D341Med (cell line): ENCODE results near the gene P2RX7.
"Not testable (repeated sequence)": the region's sequence is repeated elsewhere in the genome, so short reads cannot be mapped to it uniquely, and the experiment has no call there.

ENCODE experiments used
- DNase-seq: peaks from one replicate; pipeline ENCODE4 v3.0.0; 2012; ENCODE audit warnings: low spot score

The P2RX7 gene

GRCh38 chr12:121170611-121171260 is 38.1 kb downstream of the P2RX7 start:
- DNase-seq = no peak

- no peak for DNase-seq
These were observed 39.5 kb downstream of the P2RX7 start for GRCh38 chr12:121172145-121172544.

DNA sequence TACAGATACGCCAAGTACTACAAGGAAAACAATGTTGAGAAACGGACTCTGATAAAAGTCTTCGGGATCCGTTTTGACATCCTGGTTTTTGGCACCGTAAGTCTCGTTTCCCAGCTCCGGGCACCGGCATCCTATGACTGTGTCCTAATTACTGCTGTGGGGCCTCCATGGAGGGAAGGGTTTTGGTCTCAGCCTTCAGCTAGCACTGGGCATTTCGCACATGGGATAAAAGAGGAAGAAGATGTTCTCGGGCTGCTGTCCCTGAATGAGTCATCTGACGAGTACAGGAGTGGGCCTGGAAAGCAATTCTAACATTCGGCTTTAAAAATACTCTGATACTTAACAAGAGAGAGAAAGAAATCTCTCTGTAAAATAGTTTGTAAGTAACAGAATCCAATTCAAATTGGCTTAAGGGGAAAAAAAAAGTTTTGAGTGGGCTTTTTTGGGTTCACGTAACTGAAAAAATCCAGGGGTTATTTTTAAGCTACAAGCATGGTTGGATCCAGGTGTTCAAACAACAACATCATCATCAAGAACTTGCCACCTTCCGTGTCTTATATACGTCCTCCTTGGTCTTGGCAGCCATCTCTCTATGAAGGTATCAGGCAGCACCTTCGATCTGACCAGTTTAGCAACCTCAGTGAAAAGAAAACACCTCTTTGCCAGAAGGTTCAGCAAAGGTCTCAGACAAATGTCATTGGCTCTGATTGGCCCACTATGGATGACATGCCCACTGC is 42.9 kb downstream of the P2RX7 start:
- DNase-seq = no peak

DNA sequence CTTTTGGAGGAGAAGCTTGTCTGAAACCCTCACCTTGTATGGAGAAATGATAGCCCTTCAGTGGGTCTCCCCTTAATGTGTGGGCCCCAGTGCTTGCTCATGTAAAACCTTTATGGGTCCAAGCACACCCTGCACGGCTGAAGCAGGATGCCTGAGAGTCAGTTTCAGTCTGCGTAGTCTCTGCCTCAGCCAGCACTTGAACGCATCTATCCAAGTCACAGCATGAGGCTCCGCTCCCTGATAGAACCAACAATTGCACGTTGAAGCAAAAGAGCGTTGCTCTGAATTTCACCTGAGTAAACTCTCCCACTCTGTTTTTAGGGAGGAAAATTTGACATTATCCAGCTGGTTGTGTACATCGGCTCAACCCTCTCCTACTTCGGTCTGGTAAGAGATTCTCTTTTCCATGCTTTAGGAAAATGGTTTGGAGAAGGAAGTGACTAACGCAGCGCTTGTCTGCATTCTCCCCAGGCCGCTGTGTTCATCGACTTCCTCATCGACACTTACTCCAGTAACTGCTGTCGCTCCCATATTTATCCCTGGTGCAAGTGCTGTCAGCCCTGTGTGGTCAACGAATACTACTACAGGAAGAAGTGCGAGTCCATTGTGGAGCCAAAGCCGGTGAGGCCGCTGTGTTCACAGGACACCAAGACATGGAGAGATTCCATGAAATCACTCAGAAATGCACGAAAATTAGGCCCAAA is 44.3 kb downstream of the P2RX7 start:
- no peak for DNase-seq

DNA sequence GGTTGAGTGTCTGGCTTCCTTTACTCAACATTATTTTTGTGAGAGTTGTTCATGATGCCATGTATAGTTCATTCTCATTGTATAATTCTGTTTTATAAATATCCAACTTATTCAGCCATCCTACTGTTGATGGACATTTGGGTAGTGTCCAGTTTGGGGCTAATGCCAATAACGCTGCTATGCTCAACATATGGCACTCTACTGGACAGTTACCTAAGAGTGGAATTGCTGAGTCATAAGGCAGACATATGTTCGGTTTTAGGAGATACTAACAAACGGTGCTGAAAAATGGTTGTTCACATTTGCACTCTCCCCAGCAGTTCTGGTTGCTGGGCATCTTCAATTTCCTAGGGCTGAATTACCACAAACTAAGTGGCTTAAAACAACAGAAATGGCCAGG is 48.5 kb downstream of the P2RX7 start:
- no peak for DNase-seq

DNA sequence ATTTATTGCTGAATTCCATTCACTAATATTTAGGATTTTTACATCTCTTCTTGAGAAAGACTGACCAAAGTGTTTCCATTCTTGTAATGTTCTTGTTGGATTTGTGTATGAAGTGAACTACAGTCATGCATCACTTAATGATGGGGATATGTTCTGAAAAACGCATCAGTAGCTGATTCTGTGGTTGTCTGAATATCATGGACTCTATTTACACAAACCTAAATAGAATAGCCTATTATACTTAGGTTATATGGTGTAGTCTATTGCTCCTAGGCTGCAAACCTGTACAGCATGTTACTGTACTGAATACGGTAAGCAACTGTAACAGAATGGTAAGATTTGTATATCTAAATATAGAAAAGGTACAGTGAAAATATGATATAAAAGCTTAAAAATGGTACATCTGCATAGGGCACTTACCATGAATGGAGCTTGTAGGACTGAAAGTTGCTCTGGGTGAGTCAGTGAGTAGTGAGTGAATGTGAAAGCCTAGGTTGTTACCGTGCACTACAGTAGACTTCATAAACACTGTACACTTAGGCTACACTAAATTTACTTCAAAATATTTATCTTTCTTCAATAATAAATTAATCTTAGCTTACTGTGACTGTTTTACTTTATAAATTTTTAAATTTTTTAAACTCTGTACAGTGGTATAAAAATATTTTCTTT is 49.7 kb downstream of the P2RX7 start:
- DNase-seq = no peak

- DNase-seq = no peak
These were observed 51.7 kb downstream of the P2RX7 start for GRCh38 chr12:121184425-121184824.

- no peak for DNase-seq
These were observed 52.6 kb downstream of the P2RX7 start for GRCh38 chr12:121184984-121185889.

DNA sequence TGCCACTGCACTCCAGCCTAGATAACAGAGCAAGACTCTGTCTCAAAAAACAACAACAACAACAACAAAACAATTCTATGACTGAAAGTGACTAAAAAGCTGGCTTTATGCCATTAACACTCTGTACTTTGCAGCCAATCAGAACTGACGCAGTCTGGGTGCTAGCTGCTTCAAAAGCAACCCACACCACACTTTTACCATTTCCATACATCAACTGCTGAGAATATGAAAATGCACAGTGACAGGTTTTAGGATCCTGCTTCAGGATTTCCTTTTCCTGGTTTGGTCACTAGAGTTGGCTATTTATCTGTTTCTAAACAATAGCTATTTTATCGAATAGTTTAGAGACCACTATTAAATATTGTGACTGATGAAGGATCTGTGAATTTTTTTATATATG is 54.1 kb downstream of the P2RX7 start:
- DNase-seq = no peak

- DNase-seq = no peak
These were observed 54.8 kb downstream of the P2RX7 start for GRCh38 chr12:121187501-121187900.

- DNase-seq = no peak
These were observed 55.6 kb downstream of the P2RX7 start for GRCh38 chr12:121188227-121188626.

- no peak for DNase-seq
These were observed 56.5 kb downstream of the P2RX7 start for GRCh38 chr12:121189131-121189530.

- DNase-seq = peak; percentile 45
These were observed 57.0 kb downstream of the P2RX7 start for GRCh38 chr12:121189619-121190155.

DNA sequence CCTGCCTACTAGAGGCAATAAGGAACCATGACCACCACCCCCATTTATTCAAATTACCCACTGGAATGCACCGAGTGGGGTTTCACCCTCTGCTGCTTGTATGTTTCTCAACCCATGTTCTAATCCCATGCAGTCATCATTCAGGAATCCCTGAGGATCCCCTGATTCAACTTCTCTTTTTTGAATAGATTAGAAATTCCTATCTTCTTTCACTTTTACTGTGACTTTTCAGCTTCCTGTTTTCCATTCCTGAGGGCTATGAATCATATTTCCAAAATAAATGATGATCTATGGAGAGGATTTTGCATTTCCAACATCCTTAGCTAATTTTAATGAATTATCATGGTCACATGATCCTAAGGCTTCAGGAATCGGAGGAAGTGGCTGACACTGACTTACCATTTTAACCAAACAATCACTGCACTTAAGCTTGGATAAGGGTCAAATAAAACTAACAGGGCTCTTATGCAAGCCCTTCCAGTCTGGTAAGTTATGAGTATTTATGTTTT is 57.9 kb downstream of the P2RX7 start:
- DNase-seq = no peak

- no peak for DNase-seq
These were observed 58.5 kb downstream of the P2RX7 start for GRCh38 chr12:121191151-121191550.

GRCh38 chr12:121196902-121197301 is 64.2 kb downstream of the P2RX7 start:
- DNase-seq = no peak

DNA sequence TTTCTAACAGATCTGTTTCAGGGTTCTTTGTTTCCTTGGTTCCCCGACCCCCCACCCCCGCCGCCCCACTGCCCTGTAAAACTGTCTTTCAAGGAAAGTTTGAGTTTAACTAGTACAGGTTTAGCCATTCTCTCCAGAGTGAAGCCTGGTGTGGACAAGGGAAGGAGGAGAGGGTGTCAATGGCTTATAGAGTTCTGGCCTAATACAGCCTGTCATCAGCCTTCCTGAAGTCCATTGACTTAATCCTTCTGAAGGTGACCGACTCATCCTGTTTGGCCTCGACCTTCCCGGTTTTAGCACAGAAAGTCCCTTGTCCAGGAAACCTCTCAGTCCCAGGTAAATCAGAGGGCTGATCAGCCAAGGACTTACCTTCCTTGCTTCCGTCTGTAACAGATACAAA is 66.3 kb downstream of the P2RX7 start:
- no peak for DNase-seq

DNA sequence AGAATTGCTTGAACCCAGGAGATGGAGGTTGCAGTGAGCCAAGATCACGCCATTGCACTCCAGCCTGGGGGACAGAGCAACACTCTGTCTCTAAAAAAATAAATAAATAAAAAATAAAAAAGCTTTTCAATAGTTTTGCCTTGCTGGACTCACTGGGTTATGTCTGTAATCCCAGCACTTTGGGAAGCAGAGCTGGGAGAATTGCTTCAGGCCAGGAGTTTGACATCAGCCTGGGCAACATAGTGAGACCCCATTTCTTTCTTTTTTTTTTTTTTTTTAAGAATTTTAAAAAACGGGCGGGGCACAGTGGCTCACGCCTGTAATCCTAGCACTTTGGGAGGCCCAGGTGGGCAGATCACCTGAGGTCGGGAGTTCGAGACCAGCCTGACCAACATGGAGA is 68.5 kb downstream of the P2RX7 start:
- not testable (repeated sequence) for DNase-seq

DNA sequence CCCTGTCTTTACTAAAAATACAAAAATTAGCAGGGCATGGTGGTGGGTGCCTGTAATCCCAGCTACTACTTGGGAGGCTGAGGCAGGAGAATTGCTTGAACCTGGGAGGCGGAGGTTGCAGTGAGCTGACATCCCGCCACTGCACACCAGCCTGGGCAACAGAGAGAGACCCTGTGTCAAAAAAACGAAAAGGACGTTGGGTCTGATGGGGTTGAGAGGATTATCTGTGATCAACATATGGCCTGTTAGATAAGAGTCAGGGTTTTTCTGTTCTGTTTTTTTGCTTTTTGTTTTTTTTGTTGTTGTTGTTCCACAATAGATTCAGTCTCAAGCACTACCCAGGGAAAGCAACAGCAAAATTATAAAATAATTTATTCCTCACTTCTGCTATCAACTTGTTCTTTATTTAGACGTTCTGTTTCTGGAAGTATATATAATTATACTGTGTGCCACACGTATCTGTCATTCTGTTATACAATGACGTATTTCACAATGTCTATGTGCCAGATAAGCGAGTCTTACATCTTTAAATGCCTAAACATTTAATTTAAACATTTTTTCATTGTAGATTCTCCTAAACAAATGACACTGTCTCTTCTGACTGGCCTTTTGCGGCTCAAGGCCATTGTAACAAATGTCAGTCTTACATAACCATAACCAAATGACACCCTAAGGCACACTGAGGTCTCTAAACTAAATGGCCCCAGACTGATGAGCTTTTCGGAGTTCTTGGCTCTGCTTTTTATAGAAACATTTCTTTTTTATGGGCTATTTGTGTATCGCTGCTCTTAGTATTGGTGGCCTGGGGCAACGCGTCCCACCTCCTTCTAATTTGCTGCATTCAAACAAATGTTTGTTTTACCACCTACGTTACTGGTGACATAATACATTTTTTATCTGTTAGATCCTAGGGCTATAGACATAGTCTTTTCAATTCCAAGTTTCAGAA is 70.0 kb downstream of the P2RX7 start:
- no peak for DNase-seq

- DNase-seq = no peak
These were observed 70.8 kb downstream of the P2RX7 start for GRCh38 chr12:121203482-121203881.
